RWPE2 (cell line): ENCODE results near the gene SIK3.

ENCODE experiments used
- ATAC-seq: fragments of 200-7000 bp; cut with Tn5 transposase; 3 replicates; pipeline ENCODE4 v1.9.1; 2021; ENCODE audit warnings: low read depth
- DNase-seq: peaks from one replicate; pipeline ENCODE4 v3.0.0-alpha.2; 2020; ENCODE audit warnings: low spot score
- H3K27ac ChIP-seq: fragments of 450-650 bp; 2 replicates; pipeline ENCODE4 v1.5.1; 2017; ENCODE audit warnings: mild to moderate bottlenecking; ENCODE audit not compliant: poor library complexity, severe bottlenecking
- H3K27me3 ChIP-seq: fragments of 250-450 bp; sonication (Bioruptor Pico); 2 replicates; pipeline ENCODE4 v1.5.1; 2021; ENCODE audit warnings: mild to moderate bottlenecking, moderate library complexity; ENCODE audit not compliant: insufficient read depth, poor library complexity, severe bottlenecking
- H3K36me3 ChIP-seq: fragments of 250-450 bp; sonication (Bioruptor Pico); 2 replicates; pipeline ENCODE4 v1.5.1; 2020; ENCODE audit warnings: low read depth, mild to moderate bottlenecking, moderate library complexity
- H3K4me1 ChIP-seq: fragments of 250-450 bp; sonication (Bioruptor Pico); 2 replicates; pipeline ENCODE4 v1.5.1; 2021; ENCODE audit warnings: mild to moderate bottlenecking, moderate library complexity; ENCODE audit not compliant: insufficient read depth, poor library complexity, severe bottlenecking
- H3K4me3 ChIP-seq: fragments of 250-450 bp; sonication (Bioruptor Pico); 2 replicates; pipeline ENCODE4 v1.5.1; 2021; ENCODE audit warnings: mild to moderate bottlenecking, moderate library complexity; ENCODE audit not compliant: severe bottlenecking
- H3K9me3 ChIP-seq: fragments of 250-450 bp; sonication (Bioruptor Pico); 2 replicates; pipeline ENCODE4 v1.5.1; 2021; ENCODE audit warnings: mild to moderate bottlenecking, moderate library complexity; ENCODE audit not compliant: severe bottlenecking
- TF ChIP-seq, protein P1 (sequence below): fragments of 450-650 bp; IDR thresholded peaks from one replicate; pipeline ENCODE4 v1.5.1; 2017; ENCODE audit warnings: mild to moderate bottlenecking, moderate library complexity; ENCODE audit not compliant: poor library complexity, severe bottlenecking

The SIK3 gene

DNA sequence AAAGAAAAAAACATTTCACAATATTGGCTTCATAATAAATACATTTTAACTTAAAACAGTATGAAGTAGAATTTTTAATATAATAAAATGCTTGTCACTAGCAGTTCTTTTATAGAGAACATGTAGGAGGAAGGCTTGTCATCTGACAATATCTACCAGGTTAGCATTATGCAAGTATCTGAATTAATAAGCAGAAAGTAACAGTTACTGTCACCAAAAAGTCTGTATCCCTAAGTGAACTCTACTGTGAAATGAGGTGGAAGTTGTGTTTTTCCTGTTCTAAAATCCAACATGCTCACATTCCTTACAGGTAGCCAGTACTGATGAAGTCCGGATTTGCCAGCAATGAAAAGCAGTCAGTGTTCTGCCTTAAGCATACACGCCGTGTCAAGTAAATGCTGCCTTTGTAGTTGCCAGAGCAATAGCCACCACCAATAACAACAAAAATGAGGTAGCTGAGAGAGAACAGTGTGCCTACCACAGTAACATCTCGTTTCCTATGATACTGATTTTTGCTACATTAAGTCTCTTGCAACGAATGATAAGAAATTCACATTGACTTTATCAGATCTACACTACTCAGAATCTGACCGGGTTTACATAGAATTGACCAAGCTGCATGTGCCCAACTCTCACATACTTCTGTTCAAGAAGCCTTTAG, 95.5 kb downstream of the SIK3 start:
- TF ChIP-seq, protein P1, sequence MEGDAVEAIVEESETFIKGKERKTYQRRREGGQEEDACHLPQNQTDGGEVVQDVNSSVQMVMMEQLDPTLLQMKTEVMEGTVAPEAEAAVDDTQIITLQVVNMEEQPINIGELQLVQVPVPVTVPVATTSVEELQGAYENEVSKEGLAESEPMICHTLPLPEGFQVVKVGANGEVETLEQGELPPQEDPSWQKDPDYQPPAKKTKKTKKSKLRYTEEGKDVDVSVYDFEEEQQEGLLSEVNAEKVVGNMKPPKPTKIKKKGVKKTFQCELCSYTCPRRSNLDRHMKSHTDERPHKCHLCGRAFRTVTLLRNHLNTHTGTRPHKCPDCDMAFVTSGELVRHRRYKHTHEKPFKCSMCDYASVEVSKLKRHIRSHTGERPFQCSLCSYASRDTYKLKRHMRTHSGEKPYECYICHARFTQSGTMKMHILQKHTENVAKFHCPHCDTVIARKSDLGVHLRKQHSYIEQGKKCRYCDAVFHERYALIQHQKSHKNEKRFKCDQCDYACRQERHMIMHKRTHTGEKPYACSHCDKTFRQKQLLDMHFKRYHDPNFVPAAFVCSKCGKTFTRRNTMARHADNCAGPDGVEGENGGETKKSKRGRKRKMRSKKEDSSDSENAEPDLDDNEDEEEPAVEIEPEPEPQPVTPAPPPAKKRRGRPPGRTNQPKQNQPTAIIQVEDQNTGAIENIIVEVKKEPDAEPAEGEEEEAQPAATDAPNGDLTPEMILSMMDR: no peak
- DNase-seq (no peak), ATAC-seq (no peak)
- no peak overlapping the region for H3K4me3 ChIP-seq
- no peaks in the 10 kb centered on the region for H3K27me3 ChIP-seq
- H3K27ac ChIP-seq: no peak overlapping the region
- H3K36me3 ChIP-seq: no peaks in the 10 kb centered on the region
- no peaks in the 10 kb centered on the region for H3K9me3 ChIP-seq
- H3K4me1 ChIP-seq: no peaks in the 10 kb centered on the region

DNA sequence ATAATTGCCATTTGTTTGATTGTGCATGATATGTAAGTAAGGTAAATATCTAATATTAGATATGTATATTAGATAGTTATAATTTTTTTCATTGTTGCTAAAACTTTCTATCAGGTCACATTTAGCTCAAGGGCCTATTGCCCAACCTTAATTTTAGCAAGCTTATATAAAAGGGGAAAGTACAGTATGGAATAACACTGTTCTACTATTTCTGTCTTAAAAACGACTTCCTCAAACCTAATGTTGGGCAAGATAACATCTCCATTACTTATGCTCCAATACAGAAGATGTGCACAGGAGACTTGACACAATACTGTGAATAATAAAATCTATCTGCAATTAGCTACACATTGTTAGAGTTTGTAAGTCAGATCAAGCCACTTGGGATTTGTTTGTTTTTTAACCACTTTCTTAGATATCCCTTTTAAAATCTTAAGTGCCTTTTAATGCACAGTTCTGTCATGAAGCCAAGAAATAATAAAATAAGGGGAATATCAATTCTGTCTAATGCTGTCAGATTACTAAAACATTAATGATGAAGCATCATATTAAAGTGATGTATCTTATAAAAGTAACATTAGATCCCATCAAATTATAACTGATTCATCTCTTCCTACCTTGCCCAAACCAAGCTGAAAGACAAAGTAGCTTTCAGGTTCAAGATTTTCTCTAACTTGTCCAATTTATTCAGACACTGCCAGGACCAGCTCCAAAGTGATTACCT, 98.1 kb downstream of the SIK3 start:
- H3K36me3 ChIP-seq: no peaks in the 10 kb centered on the region
- no peak for ATAC-seq
- H3K4me1 ChIP-seq: no peaks in the 10 kb centered on the region
- no peak for DNase-seq
- H3K27ac ChIP-seq: no peak overlapping the region
- H3K27me3 ChIP-seq: no peaks in the 10 kb centered on the region
- no peak overlapping the region for H3K4me3 ChIP-seq
- TF ChIP-seq, protein P1: no peak
- H3K9me3 ChIP-seq: no peaks in the 10 kb centered on the region

DNA sequence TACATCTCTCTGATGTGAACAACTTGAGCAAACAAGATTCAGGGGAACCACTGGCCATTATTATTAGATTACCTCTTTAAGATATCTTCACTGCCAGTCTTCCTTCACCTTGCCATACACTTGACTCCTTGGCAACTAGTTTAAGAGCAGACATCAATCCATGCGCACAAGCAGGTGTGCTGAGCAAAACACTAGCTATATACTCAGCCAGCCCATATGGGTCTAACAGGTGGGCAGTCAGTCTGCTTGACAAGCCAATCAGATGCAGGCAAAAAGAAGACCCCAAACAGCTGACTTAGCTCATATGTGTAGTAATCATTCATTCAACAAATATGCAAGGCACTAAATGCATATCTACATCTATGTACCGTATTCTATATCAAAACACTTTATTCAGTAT, 101.2 kb downstream of the SIK3 start:
- no peak overlapping the region for H3K4me3 ChIP-seq
- no peak for ATAC-seq
- H3K9me3 ChIP-seq: no peaks in the 10 kb centered on the region
- H3K27me3 ChIP-seq: no peaks in the 10 kb centered on the region
- DNase-seq: no peak
- no peaks in the 10 kb centered on the region for H3K4me1 ChIP-seq
- no peaks in the 10 kb centered on the region for H3K36me3 ChIP-seq
- TF ChIP-seq, protein P1: no peak
- H3K27ac ChIP-seq: no peak overlapping the region

DNA sequence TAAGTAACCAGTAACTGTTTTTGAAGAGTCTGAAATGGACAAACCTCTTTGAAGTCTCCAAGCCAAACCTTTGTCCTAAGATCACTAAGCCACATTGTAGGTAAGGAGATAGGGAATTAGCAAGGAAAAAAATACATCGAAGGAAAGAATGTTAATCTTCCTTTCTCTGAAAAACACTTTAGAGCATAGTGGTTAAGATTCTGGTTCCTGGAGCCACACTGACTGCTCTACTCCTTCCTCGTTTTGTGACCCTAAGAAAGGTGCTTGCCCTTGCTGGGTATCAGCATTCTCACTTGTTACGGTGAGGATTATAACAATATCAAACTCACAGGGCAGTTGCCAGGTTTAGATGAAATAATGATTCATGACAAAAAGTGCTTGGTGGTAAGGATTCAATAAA, 104.0 kb downstream of the SIK3 start:
- H3K36me3 ChIP-seq: no peaks in the 10 kb centered on the region
- no peak overlapping the region for H3K27ac ChIP-seq
- H3K4me1 ChIP-seq: peaks cover 13% of the 10 kb centered on the region
- H3K27me3 ChIP-seq: no peaks in the 10 kb centered on the region
- TF ChIP-seq, protein P1: no peak
- DNase-seq: no peak
- ATAC-seq: no peak
- no peak overlapping the region for H3K4me3 ChIP-seq
- no peaks in the 10 kb centered on the region for H3K9me3 ChIP-seq

DNA sequence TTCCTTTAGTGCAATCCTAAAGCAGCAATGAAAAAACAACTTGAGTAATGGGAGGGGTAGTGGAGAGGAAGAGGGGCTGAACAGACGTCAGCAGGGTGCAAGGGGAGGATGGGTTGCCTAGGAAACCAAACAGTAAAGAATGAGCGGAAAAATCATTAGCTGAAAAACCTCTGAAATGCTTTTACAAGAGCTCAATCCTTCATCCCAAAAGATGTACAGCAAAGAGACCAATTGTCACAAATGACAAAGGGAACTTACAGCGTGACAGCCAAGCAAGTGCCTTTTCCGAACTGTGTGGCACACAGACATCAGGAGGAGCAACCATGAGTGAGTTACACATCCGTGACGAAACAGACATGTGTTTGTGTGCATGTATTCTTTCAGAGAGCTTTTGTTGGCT, 104.6 kb downstream of the SIK3 start:
- ATAC-seq: no peak
- no peaks in the 10 kb centered on the region for H3K27me3 ChIP-seq
- no peak overlapping the region for H3K4me3 ChIP-seq
- no peaks in the 10 kb centered on the region for H3K36me3 ChIP-seq
- TF ChIP-seq, protein P1: no peak
- H3K27ac ChIP-seq: no peak overlapping the region
- H3K9me3 ChIP-seq: no peaks in the 10 kb centered on the region
- no peak for DNase-seq
- peaks cover 13% of the 10 kb centered on the region for H3K4me1 ChIP-seq
